HEK293T (cell line): ENCODE measurements around the gene KLHL10.
"Not testable (repeated sequence)": the region's sequence is repeated elsewhere in the genome, so short reads cannot be mapped to it uniquely, and the experiment has no call there.

Experiments used
- ARNT ChIP-seq: fragments of 450-650 bp; IDR thresholded peaks from 2 replicates; pipeline ENCODE4 v1.6.1; 2017; ENCODE audit warnings: mild to moderate bottlenecking
- BHLHE40 ChIP-seq: fragments of 450-650 bp; IDR thresholded peaks from 2 replicates; pipeline ENCODE4 v1.6.1; 2016; ENCODE audit warnings: mild to moderate bottlenecking, moderate library complexity, borderline replicate concordance
- FOXA1 ChIP-seq: fragments of 450-650 bp; IDR thresholded peaks from 2 replicates; pipeline ENCODE4 v1.6.1; 2016; ENCODE audit warnings: mild to moderate bottlenecking
- FOXK2 ChIP-seq: fragments of 450-650 bp; IDR thresholded peaks from 2 replicates; pipeline ENCODE4 v1.6.1; 2016; ENCODE audit warnings: mild to moderate bottlenecking
- FOXM1 ChIP-seq: fragments of 450-650 bp; IDR thresholded peaks from 2 replicates; pipeline ENCODE4 v1.6.1; 2017; ENCODE audit warnings: mild to moderate bottlenecking, borderline replicate concordance
- HDGF ChIP-seq: fragments of 450-650 bp; IDR thresholded peaks from 2 replicates; pipeline ENCODE4 v1.6.1; 2017; ENCODE audit warnings: antibody characterized with exemption, borderline replicate concordance
- L3MBTL2 ChIP-seq: fragments of 450-650 bp; conservative IDR thresholded peaks from 2 replicates; pipeline ENCODE4 v1.6.1; 2016; ENCODE audit warnings: mild to moderate bottlenecking
- SP1 ChIP-seq: fragments of 450-650 bp; IDR thresholded peaks from 2 replicates; pipeline ENCODE4 v1.6.1; 2017
- SUZ12 ChIP-seq: fragments of 450-650 bp; IDR thresholded peaks from 2 replicates; pipeline ENCODE4 v1.6.1; 2016; ENCODE audit warnings: mild to moderate bottlenecking
- TARDBP ChIP-seq: fragments of 450-650 bp; IDR thresholded peaks from 2 replicates; pipeline ENCODE4 v1.6.1; 2016

- TF ChIP-seq HDGF, SUZ12, FOXM1, L3MBTL2, SP1, BHLHE40, ARNT, FOXA1, FOXK2, TARDBP: not testable (repeated sequence)
Observed at GRCh38 chr17:41851382-41851781, 13.8 kb downstream of the KLHL10 start.
